Dendritic cell treated with granulocyte-macrophage colony-stimulating factor and Interleukin-4, amounts not matched to agents 40 ng/mL and 50 ng/mL, for 4 days (primary cell): ENCODE results near the gene SLC48A1.
"Not testable (repeated sequence)": the region's sequence is repeated elsewhere in the genome, so short reads cannot be mapped to it uniquely, and the experiment has no call there.

Experiments used
- H3K27ac Mint-ChIP-seq: one replicate; pipeline ENCODE4 v1.8.0; 2022; ENCODE audit warnings: mild to moderate bottlenecking, mixed read lengths
- H3K27me3 Mint-ChIP-seq: one replicate; pipeline ENCODE4 v1.8.0; 2022; ENCODE audit warnings: mild to moderate bottlenecking, mixed read lengths
- H3K36me3 Mint-ChIP-seq: one replicate; pipeline ENCODE4 v1.8.0; 2022; ENCODE audit warnings: low read depth, mixed read lengths
- H3K4me1 Mint-ChIP-seq: one replicate; pipeline ENCODE4 v1.8.0; 2022; ENCODE audit warnings: low read depth, mixed read lengths
- H3K4me3 Mint-ChIP-seq: one replicate; pipeline ENCODE4 v1.8.0; 2022; ENCODE audit warnings: mild to moderate bottlenecking, moderate library complexity, mixed read lengths
- H3K9me3 Mint-ChIP-seq: one replicate; pipeline ENCODE4 v1.8.0; 2022; ENCODE audit warnings: mixed read lengths
- intact Hi-C: fragments of 100-400 bp; cut with micrococcal nuclease; formaldehyde crosslinking; loops from one replicate; pipeline ENCODE4 v1.15.0; 2022

SLC48A1 gene

DNA sequence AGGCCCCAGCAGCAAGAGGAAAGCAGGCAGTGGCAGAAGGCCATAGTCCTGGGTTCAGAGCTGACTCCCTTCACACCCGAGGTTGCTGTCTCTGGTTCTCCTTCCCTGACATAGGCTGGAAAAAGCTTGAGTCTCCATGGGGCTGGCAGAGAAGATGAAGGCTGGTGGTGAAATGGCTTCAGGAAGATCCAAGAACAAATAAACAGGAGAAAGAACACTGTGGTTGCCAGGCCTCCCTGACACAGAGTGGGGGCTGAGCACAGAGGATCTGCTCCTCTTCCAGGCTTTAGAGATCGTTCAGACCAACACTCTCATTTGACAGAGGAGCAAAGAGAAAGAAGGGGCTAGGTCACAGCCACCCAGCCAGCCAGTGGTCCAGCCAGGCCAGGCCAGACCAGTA is 32.4 kb downstream of the SLC48A1 start:
- H3K4me3 Mint-ChIP-seq: no peak overlapping the region
- H3K9me3 Mint-ChIP-seq: no peaks in the 10 kb centered on the region
- peaks cover 97% of the 10 kb centered on the region for H3K4me1 Mint-ChIP-seq
- peak overlapping the region; percentile 51 for H3K27ac Mint-ChIP-seq
- no peaks in the 10 kb centered on the region for H3K27me3 Mint-ChIP-seq
- peaks cover 13% of the 10 kb centered on the region for H3K36me3 Mint-ChIP-seq
- intact Hi-C loops: no loop called here

DNA sequence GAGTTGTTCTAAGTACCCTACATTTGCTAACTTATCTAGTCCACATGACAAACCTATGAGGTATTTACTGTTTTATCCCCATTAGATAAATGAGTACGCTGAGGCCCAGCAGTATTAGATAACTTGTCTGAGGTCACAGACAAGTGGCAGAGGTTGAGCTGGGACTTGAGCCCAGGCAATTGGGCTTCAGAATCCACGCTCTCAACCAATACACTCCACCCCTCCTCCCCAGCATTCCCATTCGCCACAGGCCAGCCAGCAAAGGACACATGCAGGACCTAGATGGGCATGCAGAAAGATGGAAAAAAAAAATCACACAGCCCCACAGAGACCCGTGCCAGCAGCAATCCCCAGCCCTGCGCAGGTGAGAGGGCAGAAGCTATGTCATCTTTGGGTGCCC is 34.3 kb downstream of the SLC48A1 start:
- peak overlapping the region; percentile 92 for H3K27ac Mint-ChIP-seq
- H3K4me3 Mint-ChIP-seq: no peak overlapping the region
- peaks cover 13% of the 10 kb centered on the region for H3K36me3 Mint-ChIP-seq
- no peaks in the 10 kb centered on the region for H3K27me3 Mint-ChIP-seq
- H3K9me3 Mint-ChIP-seq: no peaks in the 10 kb centered on the region
- peaks cover 97% of the 10 kb centered on the region for H3K4me1 Mint-ChIP-seq
- intact Hi-C loops: no loop called here

DNA sequence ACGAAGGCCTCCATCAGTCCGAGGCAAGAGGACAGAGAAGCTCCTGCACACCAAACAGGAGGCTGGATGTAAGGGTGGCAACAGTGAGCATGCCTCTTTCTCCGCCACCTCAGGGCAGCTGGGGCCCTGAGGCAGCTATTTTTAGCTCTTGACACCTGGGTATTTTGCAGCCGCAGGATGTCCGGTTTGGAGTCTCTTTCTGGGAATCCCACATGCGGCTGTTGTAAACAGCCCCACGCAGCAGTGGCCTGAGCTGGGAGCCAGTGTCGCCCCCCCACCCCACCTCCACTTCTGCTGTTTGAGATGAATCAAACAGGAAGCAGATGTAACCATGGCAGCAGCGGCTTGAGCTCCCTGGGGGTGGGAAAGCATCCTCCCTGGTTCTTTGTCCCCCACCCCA is 35.0 kb downstream of the SLC48A1 start:
- Mint-ChIP-seq H3K4me3 (peak overlapping the region; percentile 27), H3K9me3 (no peaks in the 10 kb centered on the region), H3K27me3 (no peaks in the 10 kb centered on the region), H3K36me3 (peaks cover 13% of the 10 kb centered on the region), H3K27ac (peak overlapping the region; percentile 92), H3K4me1 (peaks cover 97% of the 10 kb centered on the region)
- intact Hi-C loops: no loop called here

DNA sequence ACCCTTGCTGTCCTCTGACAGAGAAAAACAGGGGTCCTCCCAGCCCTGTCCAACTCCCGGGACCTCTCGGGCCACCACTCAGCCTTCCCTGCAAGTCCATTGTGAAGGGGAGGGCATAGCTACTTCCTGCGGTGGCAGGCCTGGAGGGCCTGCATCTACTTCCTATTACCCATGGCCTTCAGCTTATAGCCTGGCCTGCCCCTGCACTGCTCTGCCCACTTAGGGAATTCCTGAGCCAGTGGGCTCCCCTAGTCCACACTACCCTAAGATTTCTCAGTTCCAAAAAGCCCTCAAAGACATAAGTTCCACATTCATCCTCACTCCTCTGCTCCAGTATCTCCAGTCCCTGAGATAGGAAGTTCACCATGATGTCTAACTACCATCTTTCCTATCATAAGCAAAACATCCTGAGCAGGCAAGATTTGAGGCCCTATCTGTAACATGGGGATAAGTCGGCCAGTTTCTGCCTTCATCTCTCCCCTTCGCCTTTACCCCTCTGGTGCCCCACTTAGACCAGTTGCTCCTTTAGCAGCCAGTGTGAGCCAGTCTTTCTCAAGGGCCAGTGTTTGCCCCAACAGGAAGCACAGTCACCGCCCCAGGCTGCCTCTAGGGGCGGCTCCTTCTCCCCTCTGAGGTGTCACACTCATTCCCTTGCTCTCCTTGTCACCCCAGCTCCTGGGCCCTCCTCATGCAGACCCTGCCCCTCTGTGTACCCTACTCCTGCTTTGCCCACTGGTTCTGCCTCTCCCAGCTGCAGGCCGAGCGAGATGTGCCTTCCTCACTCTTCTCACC is 35.7 kb downstream of the SLC48A1 start:
- no peaks in the 10 kb centered on the region for H3K9me3 Mint-ChIP-seq
- H3K4me1 Mint-ChIP-seq: peaks cover 97% of the 10 kb centered on the region
- no peaks in the 10 kb centered on the region for H3K27me3 Mint-ChIP-seq
- intact Hi-C loops: no loop called here
- peaks cover 13% of the 10 kb centered on the region for H3K36me3 Mint-ChIP-seq
- peak overlapping the region; percentile 92 for H3K27ac Mint-ChIP-seq
- H3K4me3 Mint-ChIP-seq: peak overlapping the region; percentile 27

DNA sequence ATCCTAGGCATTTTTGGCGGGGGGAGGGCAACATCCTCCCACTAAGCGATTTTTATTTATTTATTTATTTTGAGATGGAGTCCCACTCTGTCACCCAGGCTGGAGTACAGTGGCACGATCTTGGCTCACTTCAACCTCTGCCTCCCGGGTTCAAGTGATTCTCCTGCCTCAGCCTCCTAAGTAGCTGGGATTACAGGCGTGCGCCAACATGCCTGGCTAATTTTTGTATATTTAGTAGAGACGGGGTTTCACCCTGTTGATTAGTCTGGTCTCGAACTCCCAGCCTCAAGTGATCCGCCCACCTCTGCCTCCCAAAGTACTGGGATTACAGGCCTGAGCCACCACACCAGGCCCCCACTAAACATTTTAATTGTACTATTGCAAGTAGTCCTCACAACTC is 36.5 kb downstream of the SLC48A1 start:
- H3K27me3 Mint-ChIP-seq, H3K4me3 Mint-ChIP-seq, H3K9me3 Mint-ChIP-seq, intact Hi-C loops: not testable (repeated sequence)
- H3K36me3 Mint-ChIP-seq: peaks cover 18% of the 10 kb centered on the region
- peaks cover 97% of the 10 kb centered on the region for H3K4me1 Mint-ChIP-seq
- H3K27ac Mint-ChIP-seq: peak overlapping the region; percentile 92

DNA sequence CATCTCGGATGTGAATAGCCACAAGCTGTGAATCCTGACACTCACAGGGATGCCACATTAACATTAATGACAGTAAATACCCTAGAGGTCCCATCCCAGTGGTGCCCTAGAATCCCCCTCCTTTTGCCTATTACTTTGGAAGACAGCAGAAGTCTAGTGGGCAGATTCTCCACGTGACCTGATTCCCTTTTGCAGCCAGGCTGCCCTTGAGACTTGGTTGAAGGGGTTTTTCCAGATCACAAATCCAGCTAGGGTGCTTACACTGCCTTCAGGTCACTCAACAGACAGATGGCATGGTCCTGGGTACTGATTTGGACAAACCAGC is 38.0 kb downstream of the SLC48A1 start:
- H3K27ac Mint-ChIP-seq: peak overlapping the region; percentile 92
- peaks cover 92% of the 10 kb centered on the region for H3K4me1 Mint-ChIP-seq

DNA sequence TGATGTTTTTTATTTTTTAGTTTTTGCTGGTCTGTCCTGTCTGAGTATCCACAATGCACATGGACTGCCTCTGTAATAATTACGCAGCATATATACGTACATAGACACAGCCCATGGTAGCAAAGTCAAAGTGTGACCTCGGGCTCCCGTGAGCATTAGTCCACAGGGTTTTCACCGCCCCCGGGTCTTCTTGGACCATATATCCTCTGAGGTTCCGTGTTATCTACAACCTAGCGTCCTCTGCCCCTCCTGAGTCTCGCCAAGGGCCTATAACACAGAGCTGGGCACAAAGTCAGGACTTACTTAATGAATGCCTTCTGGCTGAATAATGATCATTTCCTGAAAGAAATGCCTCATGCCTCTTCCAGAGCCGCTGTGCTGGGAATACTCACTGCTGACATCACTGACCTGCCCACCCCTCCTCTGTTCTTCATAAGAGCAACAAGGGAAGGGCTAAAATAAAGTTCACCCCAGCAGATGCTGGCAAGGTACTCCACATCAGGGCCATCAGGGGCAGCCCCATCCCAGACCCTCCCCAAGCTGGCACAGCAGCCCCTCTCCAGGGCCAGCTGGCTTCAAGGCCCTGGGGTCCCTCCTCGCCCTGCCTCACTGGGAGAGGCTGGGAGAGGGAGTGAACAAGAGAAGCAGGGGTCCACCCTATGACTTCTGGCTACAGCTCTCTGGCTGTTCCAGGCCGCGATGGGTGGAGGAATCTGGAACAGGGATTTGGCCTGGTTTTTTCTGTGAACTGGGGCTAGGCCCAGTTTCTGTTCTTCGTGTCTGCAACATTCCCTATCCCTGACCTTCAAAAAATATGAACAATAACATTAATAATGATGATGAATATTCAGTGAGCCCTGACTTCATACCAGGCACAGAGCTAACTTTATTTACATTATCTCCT is 38.8 kb downstream of the SLC48A1 start:
- Mint-ChIP-seq H3K36me3 (peaks cover 12% of the 10 kb centered on the region), H3K9me3 (no peaks in the 10 kb centered on the region), H3K4me1 (peaks cover 92% of the 10 kb centered on the region), H3K27ac (peak overlapping the region; percentile 92), H3K4me3 (peak overlapping the region; percentile 77), H3K27me3 (no peaks in the 10 kb centered on the region)
- intact Hi-C loops: no loop called here

More for the DNA sequence above, 38.0 kb downstream of the SLC48A1 start:
- H3K4me3 Mint-ChIP-seq: peak overlapping the region; percentile 7
- no peaks in the 10 kb centered on the region for H3K27me3 Mint-ChIP-seq
- H3K9me3 Mint-ChIP-seq: no peaks in the 10 kb centered on the region
- intact Hi-C loops: no loop called here
- H3K36me3 Mint-ChIP-seq: peaks cover 12% of the 10 kb centered on the region

DNA sequence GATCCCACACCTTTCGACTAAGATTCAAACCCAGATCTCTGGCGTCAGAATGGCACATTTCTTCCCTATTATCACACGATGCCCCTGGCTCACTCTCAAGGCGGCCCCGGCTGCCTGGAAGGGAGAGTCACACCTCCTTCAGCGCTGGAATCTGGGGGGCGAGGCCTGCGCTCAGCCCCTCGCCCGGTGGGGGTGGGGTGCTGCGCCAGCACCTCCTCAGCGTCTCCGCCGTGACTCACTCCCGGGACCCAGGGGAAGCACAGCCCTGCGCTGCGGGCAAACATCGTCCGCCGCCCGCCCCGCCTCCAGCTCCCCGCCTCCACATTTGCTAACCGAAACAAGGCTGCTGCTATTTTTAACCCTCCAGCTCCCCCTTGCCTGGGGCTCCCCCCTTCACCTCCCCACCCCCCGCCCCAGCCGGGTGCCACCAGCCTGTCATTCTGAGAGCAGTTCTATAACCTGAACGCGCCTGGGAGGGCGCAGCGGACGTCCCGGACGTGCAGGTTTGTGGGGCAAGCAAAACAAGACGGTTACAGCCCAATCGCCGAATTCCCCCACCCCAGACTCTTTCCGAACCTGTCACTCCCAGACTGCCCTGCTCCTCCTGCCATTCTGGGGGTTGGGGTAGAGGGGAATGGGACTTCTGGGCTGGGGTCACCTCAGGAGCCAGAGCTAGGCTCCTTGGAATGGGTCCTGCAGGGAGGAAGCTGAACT is 39.9 kb downstream of the SLC48A1 start:
- H3K27ac Mint-ChIP-seq: peak overlapping the region; percentile 92
- H3K9me3 Mint-ChIP-seq: no peaks in the 10 kb centered on the region
- peaks cover 19% of the 10 kb centered on the region for H3K36me3 Mint-ChIP-seq
- H3K27me3 Mint-ChIP-seq: no peaks in the 10 kb centered on the region
- H3K4me3 Mint-ChIP-seq: peak overlapping the region; percentile 77
- H3K4me1 Mint-ChIP-seq: peaks cover 92% of the 10 kb centered on the region
- intact Hi-C loops: no loop called here

DNA sequence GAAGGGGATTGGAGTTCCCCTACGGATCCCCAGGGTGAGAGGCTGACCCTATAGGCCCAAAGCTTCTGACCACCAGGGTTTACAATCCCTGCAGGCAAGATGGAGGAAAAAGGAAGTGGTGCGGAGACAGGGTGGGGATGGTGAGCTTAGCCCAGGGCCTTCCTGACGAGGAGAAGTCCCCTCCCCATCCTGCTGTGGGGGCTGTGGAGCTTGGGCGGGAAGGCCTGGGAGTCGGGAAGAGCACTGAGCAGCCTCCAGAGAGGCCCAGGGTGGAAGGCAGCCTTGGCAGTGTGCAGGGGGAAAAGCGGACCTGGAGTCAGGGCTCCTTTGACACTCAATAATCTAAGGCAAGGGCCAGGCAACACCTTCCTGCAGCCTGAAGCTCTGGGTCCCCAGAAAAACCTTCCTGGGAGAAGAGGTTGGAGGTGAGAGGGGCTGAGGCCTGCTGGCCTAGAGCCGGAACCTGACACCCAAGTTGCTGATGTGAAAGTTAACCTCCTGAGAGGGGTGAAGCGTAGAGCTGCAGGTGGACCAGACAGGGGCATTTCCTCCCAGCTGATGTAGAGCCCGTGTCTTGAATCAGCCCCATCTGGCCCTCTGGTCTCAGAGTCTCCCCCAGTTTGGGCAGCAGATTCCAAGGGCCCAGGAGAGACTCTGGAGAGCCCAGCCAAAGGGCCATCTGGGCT is 40.6 kb downstream of the SLC48A1 start:
- Mint-ChIP-seq H3K27me3 (no peaks in the 10 kb centered on the region), H3K27ac (peak overlapping the region; percentile 92), H3K4me3 (peak overlapping the region; percentile 77), H3K36me3 (peaks cover 26% of the 10 kb centered on the region), H3K4me1 (peaks cover 92% of the 10 kb centered on the region), H3K9me3 (no peaks in the 10 kb centered on the region)
- intact Hi-C loops: no loop called here

DNA sequence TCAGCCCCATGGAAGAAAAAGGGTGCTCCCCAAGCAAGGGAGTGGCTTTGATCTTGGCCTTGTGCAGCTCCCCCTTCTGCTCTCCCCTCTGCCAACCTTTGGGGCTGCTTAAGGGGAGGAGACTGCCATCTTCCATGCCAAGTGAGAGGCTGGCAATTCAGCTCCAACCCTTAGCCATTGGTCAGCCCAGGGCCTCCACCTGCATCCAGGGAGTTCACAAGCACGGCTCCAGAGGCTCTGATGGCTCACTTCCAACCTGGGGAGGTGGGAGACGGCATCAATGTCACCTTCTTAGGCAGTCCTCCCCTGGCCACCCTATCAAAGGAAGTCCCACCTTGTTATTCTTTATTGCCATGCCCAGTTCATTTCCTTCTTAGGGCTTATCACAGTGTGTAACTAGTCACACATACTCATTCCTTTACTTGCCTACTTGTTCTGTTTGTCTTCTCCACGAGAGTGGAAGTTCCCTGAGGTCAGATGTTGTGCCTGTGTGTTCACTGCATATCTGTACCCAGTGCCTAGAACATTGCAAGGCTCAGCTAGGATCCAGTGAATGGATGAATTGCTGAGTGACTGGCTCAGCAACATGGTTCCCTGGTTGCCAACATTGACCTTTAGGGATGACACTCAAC is 41.6 kb downstream of the SLC48A1 start:
- Mint-ChIP-seq H3K27ac (peak overlapping the region; percentile 92), H3K9me3 (no peaks in the 10 kb centered on the region), H3K4me3 (no peak overlapping the region), H3K27me3 (no peaks in the 10 kb centered on the region), H3K36me3 (peaks cover 28% of the 10 kb centered on the region), H3K4me1 (peaks cover 86% of the 10 kb centered on the region)
- intact Hi-C loops: no loop called here

DNA sequence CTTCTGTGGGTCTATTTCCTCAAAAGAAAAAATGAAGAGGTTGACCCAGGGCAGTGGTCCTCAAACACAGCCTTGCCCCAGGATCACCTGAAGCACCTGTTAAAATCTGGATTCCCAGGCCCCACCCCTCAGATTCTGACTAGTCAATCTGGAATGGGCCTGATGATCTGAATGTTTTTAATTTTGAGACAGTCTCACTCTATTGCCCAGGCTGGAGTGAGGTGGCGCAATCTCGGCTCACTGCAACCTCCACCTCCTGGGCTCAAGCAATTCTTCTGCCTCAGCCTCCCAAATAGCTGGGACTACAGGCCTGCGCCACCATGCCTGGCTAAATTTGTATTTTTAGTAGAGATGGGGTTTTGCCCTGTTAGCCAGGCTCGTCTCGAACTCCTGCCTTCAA is 42.4 kb downstream of the SLC48A1 start:
- H3K4me3 Mint-ChIP-seq, H3K27me3 Mint-ChIP-seq, H3K9me3 Mint-ChIP-seq, intact Hi-C loops: not testable (repeated sequence)
- H3K36me3 Mint-ChIP-seq: peaks cover 34% of the 10 kb centered on the region
- H3K4me1 Mint-ChIP-seq: peaks cover 83% of the 10 kb centered on the region
- H3K27ac Mint-ChIP-seq: peak overlapping the region; percentile 83

DNA sequence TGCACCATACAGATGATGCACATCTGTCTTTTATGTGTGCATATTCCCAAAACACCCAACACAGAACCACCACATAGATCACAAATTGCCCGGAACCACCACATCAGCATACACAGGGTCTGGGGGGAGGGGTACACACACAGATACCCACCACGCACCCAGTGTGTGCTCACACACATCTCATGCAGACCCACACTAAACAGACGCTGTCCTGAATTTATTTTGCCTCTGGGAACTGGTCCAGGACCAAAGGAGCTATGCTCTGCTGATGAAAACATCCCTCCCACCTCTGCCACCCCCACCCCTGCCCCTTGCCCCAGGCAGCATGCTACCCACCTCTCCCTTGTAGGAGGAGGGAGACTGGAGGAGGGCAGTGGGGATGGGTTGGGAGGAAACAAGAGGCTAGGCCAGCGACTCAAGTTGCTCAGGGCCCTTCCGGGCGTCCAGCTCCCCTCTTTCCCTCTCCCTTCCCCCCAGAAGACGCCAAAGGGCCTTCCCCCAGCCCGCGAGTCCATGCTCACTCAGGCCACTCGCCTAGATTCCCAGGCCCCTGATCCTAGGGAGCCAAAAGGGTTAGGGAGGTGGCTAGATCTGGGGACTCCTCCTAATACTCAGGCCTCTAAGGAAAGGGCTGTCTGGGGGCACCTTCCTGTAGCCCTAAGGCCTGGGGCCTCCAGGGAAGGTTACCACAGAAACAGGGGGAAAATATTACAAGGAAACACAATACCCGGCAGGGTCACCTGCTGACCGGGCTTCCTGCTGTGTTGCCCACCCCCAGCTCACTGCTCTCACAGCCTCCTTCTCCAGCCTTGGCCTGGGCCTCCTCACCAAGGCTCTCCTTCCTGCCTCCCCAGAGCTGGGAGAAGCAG is 43.6 kb downstream of the SLC48A1 start:
- intact Hi-C loops: no loop called here
- peak overlapping the region; percentile 83 for H3K27ac Mint-ChIP-seq
- peak overlapping the region; percentile 53 for H3K4me3 Mint-ChIP-seq
- no peaks in the 10 kb centered on the region for H3K27me3 Mint-ChIP-seq
- peaks cover 83% of the 10 kb centered on the region for H3K4me1 Mint-ChIP-seq
- no peaks in the 10 kb centered on the region for H3K9me3 Mint-ChIP-seq
- H3K36me3 Mint-ChIP-seq: peaks cover 34% of the 10 kb centered on the region
